Astrocyte of the spinal cord (primary cell): ENCODE measurements around the gene CLIC4.

Experiments
- DNase-seq: peaks from one replicate; pipeline ENCODE4 v3.0.0; 2011; ENCODE audit warnings: low read depth, low spot score
- H3K4me3 ChIP-seq: 2 replicates; pipeline ENCODE4 v1.5.1; 2011; ENCODE audit warnings: low read depth, mild to moderate bottlenecking, low read length, moderate library complexity
- CTCF ChIP-seq: IDR thresholded peaks from 2 replicates; pipeline ENCODE4 v1.5.1; 2012; ENCODE audit warnings: low read depth, mild to moderate bottlenecking, low read length, inconsistent platforms
- in situ Hi-C: cut with HindIII; loops from 2 replicates; pipeline ENCODE4 v1.10.0; 2017; ENCODE audit warnings: low sequenced_read_pairs

The CLIC4 gene

GRCh38 chr1:24756395-24756794, 11.1 kb downstream of the CLIC4 start:
- no peak for DNase-seq
- H3K4me3 ChIP-seq, result no peak overlapping the region
- in situ Hi-C loops, result no loop called here
- TF ChIP-seq CTCF, result no peak

GRCh38 chr1:24759492-24759891, 14.2 kb downstream of the CLIC4 start:
- DNase-seq, result no peak
- H3K4me3 ChIP-seq, result no peak overlapping the region
- in situ Hi-C loops, result no loop called here
- TF ChIP-seq CTCF, result no peak

- in situ Hi-C loops, result no loop called here
- no peak for DNase-seq
- TF ChIP-seq CTCF, result no peak
- H3K4me3 ChIP-seq, result no peak overlapping the region
Observed at GRCh38 chr1:24761582-24761981, 16.3 kb downstream of the CLIC4 start.

- in situ Hi-C loops, result no loop called here
- no peak for DNase-seq
- TF ChIP-seq CTCF, result no peak
- no peak overlapping the region for H3K4me3 ChIP-seq
Observed at GRCh38 chr1:24762133-24762676, 17.0 kb downstream of the CLIC4 start.

- no peak overlapping the region for H3K4me3 ChIP-seq
- DNase-seq, result no peak
- no peak for TF ChIP-seq CTCF
- in situ Hi-C loops, result no loop called here
Observed at GRCh38 chr1:24763671-24764070, 18.4 kb downstream of the CLIC4 start.

GRCh38 chr1:24764439-24764838, 19.2 kb downstream of the CLIC4 start:
- in situ Hi-C loops, result no loop called here
- no peak for DNase-seq
- TF ChIP-seq CTCF, result no peak
- no peak overlapping the region for H3K4me3 ChIP-seq

- in situ Hi-C loops, result no loop called here
- no peak for TF ChIP-seq CTCF
- DNase-seq, result no peak
- no peak overlapping the region for H3K4me3 ChIP-seq
Observed at GRCh38 chr1:24764848-24765247, 19.6 kb downstream of the CLIC4 start.
